HG03520 (cell line): ENCODE measurements around the gene DNAH14.
A peak's percentile ranks its signal among the peaks of the same experiment; 100 is the strongest.
"Not testable (repeated sequence)": the region's sequence is repeated elsewhere in the genome, so short reads cannot be mapped to it uniquely, and the experiment has no call there.

Experiments
- ATAC-seq: cut with Tn5 transposase; IDR thresholded peaks from one replicate; pipeline ENCODE4 v1.9.1; 2021; ENCODE audit warnings: mild to moderate bottlenecking, moderate library complexity; ENCODE audit not compliant: unreplicated experiment

DNAH14 gene

GRCh38 chr1:225230483-225230882 lies 301.0 kb downstream of the DNAH14 start:
- no peak for ATAC-seq

- ATAC-seq = not testable (repeated sequence)
Observed at GRCh38 chr1:225232930-225233329, 303.5 kb downstream of the DNAH14 start.

- no peak for ATAC-seq
Observed at GRCh38 chr1:225242611-225243010, 313.1 kb downstream of the DNAH14 start.

GRCh38 chr1:225250432-225250831 lies 321.0 kb downstream of the DNAH14 start:
- ATAC-seq = peak; percentile 96

GRCh38 chr1:225253173-225253572 lies 323.7 kb downstream of the DNAH14 start:
- no peak for ATAC-seq

- no peak for ATAC-seq
Observed at GRCh38 chr1:225253784-225254183, 324.3 kb downstream of the DNAH14 start.

GRCh38 chr1:225254676-225255075 lies 325.2 kb downstream of the DNAH14 start:
- ATAC-seq = no peak

- ATAC-seq = no peak
Observed at GRCh38 chr1:225257081-225257480, 327.6 kb downstream of the DNAH14 start.

- no peak for ATAC-seq
Observed at GRCh38 chr1:225258811-225259210, 329.3 kb downstream of the DNAH14 start.

- no peak for ATAC-seq
Observed at GRCh38 chr1:225259542-225259941, 330.1 kb downstream of the DNAH14 start.

GRCh38 chr1:225260319-225260718 lies 330.8 kb downstream of the DNAH14 start:
- no peak for ATAC-seq

GRCh38 chr1:225277445-225277844 lies 348.0 kb downstream of the DNAH14 start:
- no peak for ATAC-seq

- ATAC-seq = no peak
Observed at GRCh38 chr1:225280563-225280962, 351.1 kb downstream of the DNAH14 start.

GRCh38 chr1:225290244-225290643 lies 360.8 kb downstream of the DNAH14 start:
- no peak for ATAC-seq

GRCh38 chr1:225299624-225300023 lies 370.1 kb downstream of the DNAH14 start:
- no peak for ATAC-seq

GRCh38 chr1:225300381-225300780 lies 370.9 kb downstream of the DNAH14 start:
- ATAC-seq = no peak

- no peak for ATAC-seq
Observed at GRCh38 chr1:225304996-225305395, 375.5 kb downstream of the DNAH14 start.

- not testable (repeated sequence) for ATAC-seq
Observed at GRCh38 chr1:225310544-225310943, 381.1 kb downstream of the DNAH14 start.

- ATAC-seq = peak; percentile 91
Observed at GRCh38 chr1:225318706-225319575, 389.5 kb downstream of the DNAH14 start.

- ATAC-seq = no peak
Observed at GRCh38 chr1:225319871-225320270, 390.4 kb downstream of the DNAH14 start.

GRCh38 chr1:225321784-225322183 lies 392.3 kb downstream of the DNAH14 start:
- ATAC-seq = no peak

GRCh38 chr1:225329041-225329440 lies 399.6 kb downstream of the DNAH14 start:
- no peak for ATAC-seq

GRCh38 chr1:225329996-225330395 lies 400.5 kb downstream of the DNAH14 start:
- ATAC-seq = not testable (repeated sequence)
